Fibroblast of the aortic adventitia (primary cell): Measurements from ENCODE around the gene SPRR2A. TPM values are rescaled to one million over a fixed set of nuclear protein-coding genes. Genes with fewer than 3 reads are reported as not detected.
"Not testable (repeated sequence)": the region's sequence is repeated elsewhere in the genome, so short reads cannot be mapped to it uniquely, and the experiment has no call there.

Experiments used
- DNase-seq: peaks from one replicate; pipeline ENCODE4 v3.0.0-alpha.2; 2010; ENCODE audit warnings: low read depth
- H3K4me3 ChIP-seq: 2 replicates; pipeline ENCODE4 v1.5.1; 2011; ENCODE audit warnings: low read depth, mild to moderate bottlenecking, control low read depth, low read length, moderate library complexity
- total RNA-seq: library from RNA; depleted of rRNA; stranded (reverse); fragments of >200 nt; gene quantifications from 2 replicates; pipeline ENCODE4 v1.2.3, GENCODE V29; 2012; ENCODE audit warnings: low replicate concordance
- TF ChIP-seq, protein P1 (sequence below): IDR thresholded peaks from 2 replicates; pipeline ENCODE4 v1.5.1; 2011; ENCODE audit warnings: mild to moderate bottlenecking, low read length, control low read depth, inconsistent platforms; ENCODE audit not compliant: insufficient read depth

The SPRR2A gene
- total RNA-seq, 1 donor: not detected

DNA sequence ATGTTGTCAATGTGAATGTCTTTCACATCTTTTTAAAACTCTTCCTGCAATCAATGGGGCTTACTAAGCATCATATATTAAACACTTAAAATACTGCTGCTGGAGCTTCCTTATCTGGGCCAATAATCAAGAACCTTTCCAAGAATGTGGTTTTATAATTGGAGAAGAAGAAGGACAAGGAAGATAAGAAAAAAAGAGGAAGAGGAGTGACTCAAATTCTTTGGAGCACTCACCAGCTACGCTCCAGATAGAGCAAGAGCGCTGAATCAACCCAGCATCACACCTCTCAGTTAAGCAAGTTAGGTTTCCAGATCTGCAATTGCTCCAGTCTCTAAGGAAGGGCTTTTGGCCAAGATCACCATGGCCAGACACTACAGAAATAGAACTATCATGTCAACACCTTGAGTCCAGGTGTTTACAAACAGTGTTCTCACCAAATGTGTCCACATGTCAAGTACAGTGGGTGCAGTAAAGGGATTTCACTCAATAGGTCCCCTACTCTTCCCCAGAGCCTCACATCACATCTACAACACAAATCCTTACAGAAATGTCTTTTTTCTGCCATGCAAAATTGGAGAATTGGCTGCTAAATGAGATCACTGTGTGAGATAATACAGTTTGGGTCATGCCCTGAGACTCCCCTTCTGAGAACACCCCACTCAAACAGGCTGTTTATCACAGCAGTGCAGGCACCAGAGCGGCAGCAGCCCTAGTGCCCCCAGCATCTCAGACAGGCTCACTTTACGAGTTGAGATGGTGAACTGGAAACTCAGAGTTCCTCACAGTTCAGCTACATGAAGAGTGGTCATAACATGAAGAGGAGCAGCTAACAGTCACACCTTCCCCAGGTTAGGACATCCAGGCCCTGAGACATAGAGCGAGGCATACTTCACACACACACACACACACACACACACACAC lies 15.8 kb upstream of the SPRR2A start:
- DNase-seq: no peak
- TF ChIP-seq, protein P1, sequence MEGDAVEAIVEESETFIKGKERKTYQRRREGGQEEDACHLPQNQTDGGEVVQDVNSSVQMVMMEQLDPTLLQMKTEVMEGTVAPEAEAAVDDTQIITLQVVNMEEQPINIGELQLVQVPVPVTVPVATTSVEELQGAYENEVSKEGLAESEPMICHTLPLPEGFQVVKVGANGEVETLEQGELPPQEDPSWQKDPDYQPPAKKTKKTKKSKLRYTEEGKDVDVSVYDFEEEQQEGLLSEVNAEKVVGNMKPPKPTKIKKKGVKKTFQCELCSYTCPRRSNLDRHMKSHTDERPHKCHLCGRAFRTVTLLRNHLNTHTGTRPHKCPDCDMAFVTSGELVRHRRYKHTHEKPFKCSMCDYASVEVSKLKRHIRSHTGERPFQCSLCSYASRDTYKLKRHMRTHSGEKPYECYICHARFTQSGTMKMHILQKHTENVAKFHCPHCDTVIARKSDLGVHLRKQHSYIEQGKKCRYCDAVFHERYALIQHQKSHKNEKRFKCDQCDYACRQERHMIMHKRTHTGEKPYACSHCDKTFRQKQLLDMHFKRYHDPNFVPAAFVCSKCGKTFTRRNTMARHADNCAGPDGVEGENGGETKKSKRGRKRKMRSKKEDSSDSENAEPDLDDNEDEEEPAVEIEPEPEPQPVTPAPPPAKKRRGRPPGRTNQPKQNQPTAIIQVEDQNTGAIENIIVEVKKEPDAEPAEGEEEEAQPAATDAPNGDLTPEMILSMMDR: no peak
- H3K4me3 ChIP-seq: no peak overlapping the region

DNA sequence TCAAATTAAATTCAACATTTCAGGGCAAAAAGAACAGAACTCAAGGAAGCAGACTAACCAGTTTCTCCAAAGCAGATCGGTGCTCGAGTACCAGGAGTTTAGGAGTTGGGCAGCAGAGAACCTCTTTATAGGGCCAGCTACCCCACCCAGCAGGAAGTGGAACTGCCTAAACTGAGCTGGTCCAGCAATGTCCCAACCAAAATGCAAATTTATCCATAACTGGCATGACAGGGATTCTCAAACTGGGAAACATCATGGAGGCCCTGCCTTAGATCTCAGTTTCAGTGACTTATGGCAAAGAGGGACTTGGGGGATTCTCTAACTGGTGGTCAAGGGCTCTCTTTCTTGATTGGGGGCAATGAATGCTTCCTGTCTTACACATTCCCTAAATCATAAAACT lies 14.2 kb upstream of the SPRR2A start, which contains the start of gene SPRR2B:
Gene SPRR2B, minus strand, starts transcription at position 101 of the 400 bp plus-strand sequence. CDS start 772 bp downstream, outside the sequence.
- H3K4me3 ChIP-seq: no peak within 1 kb of the TSS
- DNase-seq: no peak
- TF ChIP-seq, protein P1: no peak

DNA sequence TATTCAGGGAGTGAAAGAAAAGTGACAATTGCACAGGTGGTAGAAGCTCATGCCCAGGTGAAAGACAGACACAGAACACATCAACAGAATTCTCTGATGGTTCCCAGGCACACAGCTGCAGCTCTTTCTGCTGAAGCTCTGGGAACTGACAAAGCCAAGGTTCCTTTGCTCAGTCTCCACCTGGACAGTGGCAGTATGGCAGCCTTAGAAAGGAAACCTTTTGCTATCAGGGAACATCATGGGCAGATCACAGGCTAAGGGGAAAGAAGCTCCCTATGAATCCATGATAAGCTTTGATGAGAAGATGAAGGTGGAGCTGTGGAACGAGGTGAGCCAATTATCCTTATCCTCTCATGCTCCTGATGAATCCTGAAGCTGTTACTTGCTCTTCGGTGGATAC lies 12.9 kb upstream of the SPRR2A start:
- TF ChIP-seq, protein P1: no peak
- H3K4me3 ChIP-seq: no peak overlapping the region
- DNase-seq: no peak

DNA sequence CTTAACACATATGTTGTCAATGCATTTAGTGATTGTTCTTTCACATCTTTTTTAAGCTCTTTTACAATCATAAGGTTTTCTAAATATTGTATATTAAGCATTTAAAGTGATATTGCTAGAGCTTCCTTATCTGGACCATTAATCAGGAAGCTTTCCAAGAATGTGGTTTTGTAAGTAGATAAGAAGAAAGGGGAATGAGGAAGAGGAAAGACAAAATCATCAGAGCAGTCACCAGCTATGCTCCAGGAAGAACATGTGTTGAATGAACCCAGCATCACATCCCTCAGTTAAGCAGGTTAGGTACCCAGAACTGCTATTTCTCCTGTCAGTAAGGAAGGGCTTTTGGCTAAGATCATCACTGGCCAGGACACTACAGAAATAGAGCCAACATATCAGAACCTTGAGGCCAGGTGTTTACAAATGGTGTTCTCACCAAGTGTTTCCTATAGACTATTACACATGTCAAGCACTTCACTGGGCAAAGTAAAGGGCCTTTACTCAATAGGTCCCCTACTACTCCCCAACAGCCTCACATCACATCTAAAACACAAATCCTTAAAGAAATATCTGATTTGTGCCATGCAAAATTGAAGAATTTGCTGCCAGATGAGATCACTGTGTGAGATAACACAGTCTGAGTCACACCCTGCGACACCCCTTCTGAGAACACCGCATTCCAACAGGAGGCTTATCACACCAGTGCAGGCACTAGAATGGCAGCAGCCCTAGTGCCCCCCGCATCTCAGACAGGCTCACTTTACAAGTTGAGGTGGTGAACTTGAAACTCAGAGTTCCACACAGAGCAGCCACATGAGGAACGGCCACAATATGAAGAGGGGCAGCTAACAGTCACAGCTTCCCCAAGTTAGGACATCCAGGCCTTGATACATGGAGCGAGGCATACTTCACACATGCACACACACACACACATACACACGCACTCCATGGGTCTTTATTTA lies 1.8 kb upstream of the SPRR2A start:
- TF ChIP-seq, protein P1: no peak
- DNase-seq: no peak
- no peak overlapping the region for H3K4me3 ChIP-seq

DNA sequence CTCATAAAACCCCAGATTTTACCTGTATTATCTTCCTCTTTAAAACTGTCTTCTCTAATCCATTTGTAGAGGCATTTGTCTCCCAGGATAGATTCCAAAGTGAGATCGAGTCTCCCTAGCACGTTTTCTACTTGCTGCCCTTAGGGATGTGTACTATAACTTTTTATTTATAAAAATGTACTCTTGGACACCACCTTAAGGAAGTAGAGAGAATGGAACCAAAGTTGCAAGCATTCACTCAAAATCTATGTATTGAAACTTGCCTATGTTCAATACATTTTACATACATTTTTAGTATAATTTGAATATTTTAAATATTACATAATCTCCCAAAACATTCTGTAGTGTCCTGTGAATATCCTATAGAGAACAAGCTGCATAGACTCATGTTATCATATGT lies 842 bp upstream of the SPRR2A start:
- no peak for DNase-seq
- TF ChIP-seq, protein P1: no peak
- no peak overlapping the region for H3K4me3 ChIP-seq

DNA sequence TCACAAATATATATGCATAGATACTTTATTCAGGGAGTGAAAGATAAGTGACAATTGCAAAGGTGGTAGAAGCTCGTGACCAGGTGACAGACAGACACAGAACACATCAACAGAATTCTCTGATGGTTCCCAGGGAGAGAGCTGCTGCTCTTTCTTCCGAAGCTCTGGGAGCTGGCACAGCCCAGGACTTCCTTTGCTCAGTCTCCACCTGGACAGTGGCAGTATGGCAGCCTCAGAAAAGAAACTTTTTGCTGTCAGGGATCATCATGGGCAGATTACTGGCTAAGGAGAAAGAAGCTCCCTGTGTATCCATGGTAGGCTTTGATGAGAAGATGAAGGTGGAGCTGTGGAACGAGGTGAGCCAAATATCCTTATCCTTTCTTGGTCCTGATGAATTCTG lies 1.2 kb downstream of the SPRR2A start:
- H3K4me3 ChIP-seq, DNase-seq: not testable (repeated sequence)

DNA sequence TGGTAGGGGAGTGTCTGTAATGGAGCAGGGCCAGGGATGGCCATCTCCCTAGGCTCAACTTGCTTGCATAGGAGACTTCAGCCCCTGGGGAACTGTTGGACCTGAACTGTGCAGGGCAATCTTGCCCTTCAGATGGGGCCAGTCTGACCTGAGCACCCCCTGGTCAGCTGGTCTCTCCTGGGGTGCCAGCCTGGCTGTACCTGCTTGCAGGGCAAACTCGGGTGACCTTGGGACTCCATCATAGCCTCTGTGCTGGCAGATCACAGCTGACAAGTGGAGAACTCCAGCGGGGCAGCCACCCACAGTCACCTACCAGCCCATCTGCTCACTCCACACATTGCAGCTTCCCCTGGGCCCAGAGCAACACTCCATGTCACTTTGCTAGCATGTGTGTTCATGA lies 8.1 kb downstream of the SPRR2A start:
- no peak overlapping the region for H3K4me3 ChIP-seq
- TF ChIP-seq, protein P1: no peak
- DNase-seq: no peak
